ENCODE results near the gene CDK18.
"Not testable (repeated sequence)": the region's sequence is repeated elsewhere in the genome, so short reads cannot be mapped to it uniquely, and the experiment has no call there.

Gene CDK18

DNA sequence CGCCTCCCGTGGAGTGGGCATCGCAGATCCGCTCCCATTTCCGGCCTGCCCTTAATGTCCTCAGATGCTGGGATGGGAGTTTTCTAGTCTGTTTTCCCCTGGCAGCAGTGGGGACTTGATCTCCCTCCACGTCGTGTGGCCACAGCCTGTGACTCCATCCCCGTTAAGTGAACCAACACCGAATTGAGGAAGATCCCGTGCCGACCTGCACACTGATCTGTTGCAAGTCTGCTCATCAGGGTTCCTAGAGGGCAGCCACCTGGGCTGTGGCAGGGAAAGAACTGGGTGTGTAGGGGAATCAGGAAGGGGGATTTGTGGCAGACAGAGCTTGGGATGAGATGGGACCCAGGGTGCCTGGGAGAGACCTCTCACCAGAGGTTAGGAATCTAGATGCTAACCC lies 23.3 kb upstream of the CDK18 start:
- DNase-seq (ENCODE audit: low read depth in 2 of 2): no peak

DNA sequence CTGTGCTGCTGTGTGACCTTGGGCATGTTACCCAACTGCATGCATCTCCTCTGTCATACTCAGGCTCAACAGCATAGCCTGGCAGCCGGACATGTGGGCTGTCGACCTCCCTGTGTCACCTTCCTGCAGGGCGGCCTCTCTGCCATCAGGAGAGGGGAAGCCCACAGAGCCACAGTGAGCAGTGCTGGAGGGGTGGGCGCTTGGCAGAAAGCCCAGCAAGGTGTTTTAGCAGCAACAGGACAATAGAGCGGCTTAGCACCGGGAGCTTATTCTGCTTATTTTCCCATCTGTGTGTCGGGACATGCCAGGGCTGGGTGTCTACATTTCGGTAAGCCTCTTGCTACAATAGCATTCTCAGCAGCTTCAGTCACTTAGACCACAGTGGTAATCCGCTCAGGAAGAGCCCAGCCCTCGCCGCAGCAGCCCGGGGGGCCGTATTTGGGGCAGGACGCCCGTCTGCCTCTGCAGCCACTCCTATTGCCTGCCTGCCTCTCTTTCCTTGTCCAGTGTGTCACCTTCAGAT lies 22.8 kb upstream of the CDK18 start:
- DNase-seq (ENCODE audit: low read depth in 2 of 2): no peak

DNA sequence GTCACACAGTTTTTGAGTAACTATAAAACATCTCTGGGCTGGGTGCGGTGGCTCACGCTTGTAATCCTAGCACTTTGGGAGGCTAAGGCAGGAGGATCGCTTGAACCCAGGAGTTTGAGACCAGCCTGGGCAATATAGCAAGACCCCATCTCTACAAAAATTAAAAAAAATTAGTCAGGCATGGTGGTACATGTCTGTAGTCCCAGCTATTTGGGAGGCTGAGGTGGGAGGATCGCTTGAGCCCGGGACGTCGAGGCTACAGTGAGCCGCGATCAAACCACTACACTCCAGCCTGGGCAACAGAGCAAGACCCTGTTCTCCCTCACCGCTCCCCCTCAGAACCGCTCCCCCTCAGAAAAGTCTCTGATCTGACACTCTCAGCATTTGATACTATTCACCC lies 21.9 kb upstream of the CDK18 start:
- not testable (repeated sequence) for DNase-seq (ENCODE audit: low read depth in 2 of 2)

GRCh38 chr1:205483372-205483771 lies 21.1 kb upstream of the CDK18 start:
- no peak for DNase-seq (ENCODE audit: low read depth in 2 of 2)

DNA sequence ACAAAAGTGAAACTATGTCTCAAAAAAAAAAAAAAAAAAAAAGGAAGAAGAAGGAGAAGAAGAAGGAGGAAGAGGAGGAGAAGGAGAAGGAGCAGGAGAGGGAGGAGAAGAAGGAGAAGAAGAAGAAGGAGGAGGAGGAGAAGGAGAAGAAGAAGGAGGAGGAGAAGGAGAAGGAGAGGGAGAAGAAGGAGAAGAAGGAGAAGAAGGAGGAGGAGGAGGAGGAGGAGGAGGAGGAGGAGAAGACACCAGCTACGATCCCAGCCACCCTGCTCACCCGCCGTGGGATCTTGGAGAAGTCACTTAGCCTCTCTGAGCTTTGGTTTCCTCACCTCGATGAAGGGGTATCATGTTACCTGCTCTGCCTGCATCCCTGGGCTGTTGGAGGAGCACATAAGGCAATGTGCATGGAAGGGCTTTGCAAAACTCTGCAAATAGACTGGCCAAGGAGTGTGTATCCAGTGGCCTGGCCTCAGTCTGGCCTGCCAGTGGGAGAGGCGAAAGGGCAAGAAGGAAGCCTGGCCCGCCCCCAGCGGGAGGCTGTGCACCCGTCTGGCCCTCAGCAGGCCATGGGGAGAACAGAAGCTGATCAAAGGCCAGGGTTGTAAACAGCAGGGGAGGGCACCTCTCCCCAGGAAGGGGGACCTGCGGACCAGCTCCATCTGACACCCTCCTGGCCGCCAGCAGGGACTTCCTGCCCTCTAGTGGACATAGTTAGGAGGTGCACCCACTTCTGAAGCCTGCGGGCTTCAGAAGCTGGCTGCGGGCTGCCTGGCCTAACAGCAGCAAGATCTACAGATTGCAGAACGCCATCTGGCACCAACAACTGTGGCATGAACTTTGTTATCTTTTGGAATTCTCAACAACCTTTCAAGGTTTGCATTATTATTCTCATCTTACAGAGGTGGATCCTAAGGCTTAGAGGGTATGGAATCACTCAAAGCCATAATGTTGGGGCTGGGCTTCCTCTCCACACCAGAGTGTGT lies 19.2 kb upstream of the CDK18 start:
- peak; percentile 39 to 41 for DNase-seq (ENCODE audit: low read depth in 2 of 2)

DNA sequence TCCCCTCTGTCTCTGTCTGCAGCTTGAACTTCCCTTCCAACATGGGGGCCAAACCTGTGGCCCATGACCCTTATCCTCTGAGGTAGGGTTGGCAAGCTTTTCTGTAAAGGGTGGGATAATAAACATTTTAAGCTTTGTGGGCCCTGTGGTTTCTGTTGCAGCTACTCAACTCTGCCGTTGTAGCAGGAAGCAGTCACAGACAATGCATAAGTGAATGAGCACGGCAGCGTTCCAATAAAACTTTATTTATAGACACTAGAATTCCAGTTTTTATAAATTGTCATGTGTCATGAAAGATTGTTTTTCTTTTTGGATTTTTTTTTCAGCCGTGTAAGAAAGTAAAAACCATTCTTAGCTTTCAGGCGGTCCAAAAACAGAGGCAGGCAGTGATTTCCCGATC lies 18.2 kb upstream of the CDK18 start:
- no peak for DNase-seq (ENCODE audit: low read depth in 2 of 2)

DNA sequence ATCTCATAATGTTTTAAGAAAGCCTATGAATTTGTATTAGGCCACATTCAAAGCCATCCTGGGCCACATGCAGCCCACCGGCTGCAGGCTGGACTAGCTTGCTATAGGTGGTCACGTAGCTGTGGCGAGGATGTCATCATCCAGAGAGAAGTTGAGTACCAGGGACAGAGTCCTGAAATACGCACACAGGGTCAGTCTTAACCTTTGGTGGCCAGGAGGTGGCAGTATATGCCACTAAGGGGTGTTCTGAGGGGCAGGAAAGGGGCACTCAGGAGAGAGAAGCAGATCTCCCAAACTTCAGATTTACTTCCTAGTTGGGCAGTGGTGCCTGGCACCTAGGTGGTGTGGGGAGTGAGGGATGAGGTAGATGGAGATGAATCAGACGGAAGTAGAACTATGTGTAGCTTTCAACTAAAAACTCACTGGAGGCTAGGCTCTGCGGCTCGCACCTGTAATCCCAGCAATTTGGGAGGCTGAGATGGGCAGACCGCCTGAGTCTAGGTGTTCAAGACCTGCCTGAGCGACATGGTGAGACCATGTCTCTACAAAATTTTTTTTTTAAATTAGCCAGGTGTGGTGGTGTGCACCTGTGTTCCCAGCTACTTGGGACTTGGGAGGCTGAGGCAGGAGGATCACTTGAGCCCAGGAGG lies 16.3 kb upstream of the CDK18 start:
- no peak for DNase-seq (ENCODE audit: low read depth in 2 of 2)

DNA sequence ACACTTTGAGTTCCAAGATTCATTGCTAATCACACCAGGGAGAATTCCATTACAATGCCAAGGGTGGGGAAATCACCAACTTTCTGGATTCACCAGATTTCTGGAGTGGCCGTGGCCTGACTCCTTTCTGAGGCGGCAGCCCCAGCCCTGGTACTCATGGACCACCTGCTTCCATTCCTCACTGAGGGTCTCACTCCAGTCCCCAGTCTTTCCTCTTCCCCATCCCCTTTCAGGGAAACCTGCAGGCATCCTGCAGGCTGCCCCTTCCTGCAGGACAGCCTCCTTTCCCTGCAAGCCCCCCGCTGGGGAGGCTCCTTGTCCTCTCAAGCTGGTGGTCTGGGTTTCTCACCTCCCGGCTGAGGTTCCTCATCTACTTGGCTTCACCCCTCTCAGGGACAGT lies 12.7 kb upstream of the CDK18 start:
- DNase-seq (ENCODE audit: low read depth in 2 of 2): no peak

DNA sequence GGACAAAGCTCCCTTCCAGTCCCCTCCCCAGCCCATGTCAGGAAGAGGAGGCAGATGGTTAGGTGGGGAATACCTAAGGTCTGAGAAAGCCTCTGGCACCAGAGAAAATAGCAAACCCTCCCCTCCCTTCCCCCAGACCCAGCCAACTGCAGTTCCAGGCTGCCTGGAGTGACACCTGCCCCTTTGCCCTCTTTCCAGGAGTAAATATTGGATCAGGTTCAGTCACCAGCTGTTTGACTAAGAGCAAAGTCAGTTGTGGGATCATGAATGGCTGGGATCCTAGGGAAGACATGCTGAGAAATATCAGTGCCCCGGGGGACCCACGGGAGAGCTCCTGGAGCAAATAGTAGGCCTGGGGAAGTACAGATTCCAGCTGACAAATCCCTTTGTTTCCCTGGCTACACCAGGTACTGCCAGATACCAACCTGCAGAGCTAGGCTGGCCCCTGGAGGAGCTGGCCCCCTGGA lies 12.2 kb upstream of the CDK18 start:
- DNase-seq (ENCODE audit: low read depth in 2 of 2): no peak

DNA sequence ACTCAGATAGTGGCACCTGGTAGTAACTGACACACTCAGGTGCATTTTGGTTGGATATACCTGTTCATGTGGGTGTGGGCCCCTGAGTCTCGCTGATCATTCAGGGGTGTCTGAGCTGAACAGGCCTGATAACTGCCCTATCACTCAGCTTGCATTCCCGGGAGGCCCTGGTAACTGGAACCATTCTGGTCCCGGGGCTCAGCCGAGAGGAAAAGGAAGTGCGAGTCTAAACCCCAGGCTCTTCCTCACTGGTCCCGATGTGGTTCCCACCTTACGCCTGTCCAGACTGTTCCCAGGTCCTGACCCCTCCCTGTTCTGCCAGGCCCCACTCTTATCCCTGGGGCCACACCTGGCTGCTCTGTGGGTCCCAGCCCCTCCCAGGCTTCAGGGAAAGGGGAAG lies 11.7 kb upstream of the CDK18 start:
- no peak for DNase-seq (ENCODE audit: low read depth in 2 of 2)

DNA sequence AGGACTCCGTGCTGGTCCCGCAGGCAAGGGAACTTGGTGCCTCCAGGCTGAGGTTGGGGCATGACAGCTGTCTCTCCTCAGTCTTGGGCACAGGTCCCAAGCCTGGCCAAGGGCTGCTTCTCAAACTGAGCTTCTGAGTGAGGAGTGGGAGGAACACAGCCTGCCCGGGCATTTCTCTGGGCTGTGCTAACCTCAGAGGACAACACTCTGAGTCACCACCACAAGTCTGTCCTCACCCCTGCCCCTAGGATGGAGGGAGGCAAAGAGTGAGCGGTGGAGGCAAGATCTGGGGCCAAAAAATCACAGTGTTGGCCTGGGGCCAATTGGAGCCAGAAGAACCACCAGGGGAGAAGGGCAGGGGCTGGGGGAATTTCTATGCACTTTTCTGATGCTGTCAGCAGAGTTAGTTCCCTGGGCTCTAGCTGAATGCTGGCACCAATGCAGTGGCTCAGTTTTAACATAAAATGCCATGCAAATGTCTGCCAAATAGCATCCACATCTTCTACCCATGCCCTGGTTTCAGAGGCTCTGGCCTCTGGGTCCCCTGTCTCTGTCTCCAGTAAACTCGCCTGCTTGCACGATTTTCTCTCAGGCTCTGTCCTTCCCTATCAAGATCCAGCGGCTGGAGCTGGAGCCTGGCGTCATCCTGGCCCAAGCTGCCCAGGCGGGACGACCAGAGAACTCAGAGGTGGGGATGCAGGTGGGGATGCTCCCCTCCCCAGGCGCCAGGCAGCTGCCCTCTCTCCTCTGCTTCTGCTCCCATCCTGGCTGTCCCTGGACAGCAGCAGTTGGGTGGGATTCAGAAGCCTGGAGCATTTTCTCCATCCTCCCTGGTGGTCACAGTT lies 11.0 kb upstream of the CDK18 start:
- DNase-seq (ENCODE audit: low read depth in 2 of 2): no peak

DNA sequence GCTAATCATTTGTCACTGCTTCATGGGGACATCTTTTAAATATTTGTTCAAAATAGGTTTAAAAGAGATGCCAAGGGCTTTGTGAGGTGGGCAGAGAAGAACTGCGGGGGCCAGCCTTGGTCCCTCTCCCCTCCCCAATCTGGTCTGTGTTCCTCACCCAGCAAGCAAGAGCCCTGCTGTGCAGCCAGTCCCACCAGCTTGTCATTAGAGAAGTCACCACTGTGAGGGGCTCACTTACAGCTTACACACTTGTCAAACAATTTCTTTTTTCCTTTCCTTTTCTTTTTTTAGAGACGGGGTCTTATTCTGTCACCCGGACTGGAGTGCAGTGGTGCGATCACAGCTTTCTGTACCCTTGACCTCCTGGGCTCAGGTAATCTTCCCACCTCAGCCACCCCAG lies 10.4 kb upstream of the CDK18 start:
- DNase-seq (ENCODE audit: low read depth in 2 of 2): no peak

DNA sequence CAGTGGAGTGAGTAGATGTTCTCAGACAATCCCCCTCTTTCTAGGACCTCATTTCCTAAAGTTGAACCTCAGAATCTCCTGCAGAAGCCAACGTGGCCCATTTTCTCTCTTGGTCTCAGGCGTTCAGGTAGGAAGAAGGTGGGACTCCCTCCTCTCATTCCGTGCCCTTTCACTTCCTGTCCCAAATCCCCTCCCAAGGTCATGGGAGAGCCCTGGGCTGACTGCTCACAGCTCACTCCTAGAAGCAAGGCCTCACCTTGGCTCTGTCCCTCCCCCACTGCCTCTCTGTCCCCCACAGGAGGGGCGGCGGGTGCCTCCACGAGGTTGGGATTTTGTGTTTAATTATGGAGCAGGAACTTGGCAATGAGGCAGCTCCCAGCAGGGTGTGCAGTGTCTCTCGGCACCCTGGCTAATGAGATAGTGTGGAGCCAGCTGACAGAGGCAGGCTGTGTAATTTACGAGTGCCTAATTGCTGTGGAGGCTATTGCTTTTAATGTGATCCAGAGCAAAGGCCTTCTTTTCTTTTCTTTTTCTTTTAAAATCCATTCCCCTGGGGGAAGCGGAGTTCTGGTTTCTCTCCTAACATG lies 9.1 kb upstream of the CDK18 start:
- DNase-seq (ENCODE audit: low read depth in 2 of 2): no peak

DNA sequence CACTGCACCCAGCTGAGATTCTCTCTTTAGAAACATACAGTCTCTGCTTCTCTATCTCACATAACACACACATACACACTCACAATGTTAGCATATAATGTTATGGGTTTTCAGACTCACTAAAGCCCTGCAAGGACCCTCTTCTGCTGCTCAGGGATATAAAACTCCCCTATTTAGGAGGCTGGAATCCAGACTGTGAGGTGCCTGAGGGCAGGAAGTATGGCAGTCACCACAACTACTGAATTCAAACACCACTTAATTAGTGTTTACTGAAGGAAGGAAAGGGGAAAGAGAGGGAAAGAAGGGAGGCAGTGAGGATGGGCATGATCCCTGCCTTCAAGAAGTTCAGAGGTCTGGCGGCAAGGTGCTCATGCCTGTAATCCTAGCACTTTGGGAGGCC lies 7.8 kb upstream of the CDK18 start:
- DNase-seq (ENCODE audit: low read depth in 2 of 2): no peak

- DNase-seq (ENCODE audit: low read depth in 2 of 2): no peak
These were observed 7.1 kb upstream of the CDK18 start for GRCh38 chr1:205497351-205497750.

DNA sequence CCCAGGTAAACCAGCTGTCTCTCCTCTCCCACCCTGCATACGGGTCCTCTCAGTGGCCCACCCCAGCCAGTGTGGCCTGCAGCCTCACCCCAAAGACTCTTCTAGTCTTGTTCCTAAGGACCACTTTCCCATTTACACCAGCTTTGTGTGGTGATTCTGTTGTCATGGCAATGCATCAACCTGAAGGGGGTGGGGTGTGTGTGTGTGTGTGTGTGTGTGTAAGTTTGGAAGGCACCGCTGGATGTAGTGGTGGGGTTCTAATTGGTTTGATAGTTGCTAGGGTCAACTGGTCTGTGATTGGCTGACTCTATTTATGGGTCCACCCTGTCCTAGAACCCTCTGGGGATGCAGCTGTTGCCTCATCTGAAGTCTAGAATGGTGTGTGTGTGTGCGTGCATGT lies 4.7 kb upstream of the CDK18 start:
- DNase-seq (ENCODE audit: low read depth in 2 of 2): no peak

GRCh38 chr1:205500240-205501233 lies 3.9 kb upstream of the CDK18 start:
- DNase-seq (ENCODE audit: low read depth in 2 of 2): no peak

DNA sequence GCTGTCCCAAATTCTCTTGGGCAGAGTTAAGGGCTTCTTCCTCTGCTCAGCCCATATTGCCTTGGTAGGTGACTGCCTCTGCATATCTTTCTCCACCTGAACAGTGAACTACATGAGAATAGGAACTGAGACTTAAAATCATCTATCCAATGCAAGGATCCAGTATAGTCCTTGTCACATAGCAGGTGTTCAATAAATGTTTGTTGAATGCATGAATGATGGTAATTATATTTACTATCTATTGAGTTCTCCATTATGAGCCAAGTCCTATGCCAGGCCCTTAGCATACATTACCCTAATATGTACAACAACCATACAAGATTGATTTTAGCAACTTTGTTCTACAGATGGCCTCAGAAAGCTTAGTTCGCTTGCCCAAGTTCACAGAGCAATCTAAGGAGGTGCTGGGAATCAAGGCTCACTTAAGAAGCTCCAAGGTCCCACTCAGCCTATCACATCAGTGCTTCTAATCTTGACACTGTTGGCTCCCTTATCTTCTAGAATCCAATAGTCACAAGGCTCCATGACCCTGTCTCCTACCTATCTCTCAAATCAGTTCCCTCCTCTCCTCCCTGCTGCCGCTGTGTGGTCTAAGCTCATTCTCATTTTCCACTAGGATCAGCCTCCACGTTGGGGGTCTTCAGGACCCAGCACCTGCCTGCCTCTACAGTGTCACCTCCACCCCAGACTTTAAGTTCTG lies 2.2 kb upstream of the CDK18 start:
- DNase-seq (ENCODE audit: low read depth in 2 of 2): no peak

- DNase-seq (ENCODE audit: low read depth in 2 of 2): no peak
These were observed 1.5 kb upstream of the CDK18 start for GRCh38 chr1:205502992-205503391.
